GM18868 (cell line): ENCODE results near the gene FLNA.
"Not testable (repeated sequence)": the region's sequence is repeated elsewhere in the genome, so short reads cannot be mapped to it uniquely, and the experiment has no call there.

ENCODE experiments used
- ATAC-seq: cut with Tn5 transposase; IDR thresholded peaks from one replicate; pipeline ENCODE4 v1.9.1; 2021; ENCODE audit warnings: mild to moderate bottlenecking, moderate library complexity; ENCODE audit not compliant: unreplicated experiment

FLNA gene

GRCh38 chrX:154343620-154344019 is 30.8 kb downstream of the FLNA start:
- ATAC-seq = peak; percentile 23

DNA sequence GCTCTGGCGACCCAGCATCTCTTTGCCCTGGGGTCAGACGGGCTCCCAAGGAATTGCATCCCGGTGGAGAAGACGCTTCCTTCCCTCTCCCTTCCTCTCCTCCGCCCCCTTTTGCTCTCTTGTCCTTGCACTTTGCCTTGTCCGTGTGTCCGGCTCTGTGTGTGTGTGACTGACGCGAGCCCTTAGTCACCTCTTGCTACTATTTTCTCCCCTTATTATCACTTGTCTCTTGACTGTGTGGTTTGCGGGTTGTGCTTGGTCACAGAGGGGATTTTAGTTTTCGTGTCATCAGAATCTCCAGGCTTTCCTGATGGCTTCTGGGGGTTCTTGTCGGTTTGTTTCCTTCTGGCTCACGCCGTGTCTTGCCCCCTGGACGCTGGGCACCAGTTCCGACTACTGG is 31.4 kb downstream of the FLNA start:
- not testable (repeated sequence) for ATAC-seq

- ATAC-seq = peak; percentile 77
These were observed 32.8 kb downstream of the FLNA start for GRCh38 chrX:154341399-154342298.

- ATAC-seq = no peak
These were observed 39.9 kb downstream of the FLNA start for GRCh38 chrX:154334496-154334895.

DNA sequence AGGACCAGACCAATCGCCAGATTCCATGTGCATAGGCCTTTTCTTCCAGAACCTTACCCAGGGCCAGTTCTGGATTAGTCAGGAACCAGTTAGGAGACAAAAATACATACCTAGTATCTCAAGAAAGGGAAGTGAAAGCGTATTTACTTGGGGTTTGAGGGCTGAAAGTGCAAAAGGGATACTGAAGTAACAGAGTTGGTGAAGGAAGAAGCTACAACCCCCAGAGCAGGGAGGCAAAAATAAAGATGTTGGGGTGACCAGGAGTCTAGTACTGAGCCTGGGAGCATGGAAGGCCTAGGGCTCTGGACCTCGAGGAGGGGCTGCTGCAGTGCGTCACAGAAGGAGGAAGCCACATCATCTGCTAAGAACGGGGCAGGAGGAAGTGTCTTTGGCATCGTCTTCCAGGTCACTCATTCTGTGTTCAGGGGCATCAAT is 40.6 kb downstream of the FLNA start:
- ATAC-seq = no peak

- no peak for ATAC-seq
These were observed 41.3 kb downstream of the FLNA start for GRCh38 chrX:154333116-154333515.

DNA sequence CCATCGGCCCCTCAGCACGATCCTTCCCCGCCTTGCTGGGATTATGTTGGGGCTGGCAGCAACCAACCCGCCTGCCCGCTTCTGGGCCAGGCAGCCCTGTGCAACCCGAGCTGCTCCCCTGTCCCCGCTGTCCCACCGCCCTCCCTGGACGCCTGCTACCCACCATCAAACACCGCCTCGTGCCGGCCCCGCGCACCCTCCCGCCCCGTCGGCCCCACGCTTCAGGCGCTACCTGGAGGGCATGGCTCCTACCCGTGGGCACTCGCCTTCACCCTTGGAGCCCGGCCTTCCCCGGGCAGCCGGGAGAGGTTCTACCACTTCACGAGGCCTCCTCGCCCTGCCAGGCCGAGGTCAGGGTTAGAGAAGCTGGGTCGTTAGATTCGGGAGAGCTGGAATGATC is 41.9 kb downstream of the FLNA start:
- no peak for ATAC-seq

GRCh38 chrX:154329294-154329693 is 45.1 kb downstream of the FLNA start:
- no peak for ATAC-seq

DNA sequence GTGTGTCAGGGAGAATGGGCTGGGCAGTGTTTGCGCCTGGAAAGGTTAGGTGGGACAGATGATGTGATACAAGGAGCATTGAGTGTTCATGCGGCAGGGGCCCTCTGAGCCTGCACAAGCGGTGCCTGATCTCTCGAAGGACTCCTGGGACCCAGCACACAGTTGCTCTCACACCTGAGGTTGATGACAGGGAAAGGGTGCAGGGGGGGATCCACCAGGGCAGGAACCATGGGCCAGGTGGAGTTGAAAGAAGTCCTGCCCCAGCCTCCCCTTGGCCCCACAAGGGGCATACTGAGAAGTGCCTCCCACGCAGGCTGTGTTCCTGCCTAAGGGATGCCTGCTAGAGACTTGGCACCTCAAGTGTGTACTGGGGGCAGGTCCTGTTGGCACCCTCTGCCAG is 45.8 kb downstream of the FLNA start:
- ATAC-seq = no peak

GRCh38 chrX:154327038-154327820 is 47.2 kb downstream of the FLNA start:
- ATAC-seq = no peak

DNA sequence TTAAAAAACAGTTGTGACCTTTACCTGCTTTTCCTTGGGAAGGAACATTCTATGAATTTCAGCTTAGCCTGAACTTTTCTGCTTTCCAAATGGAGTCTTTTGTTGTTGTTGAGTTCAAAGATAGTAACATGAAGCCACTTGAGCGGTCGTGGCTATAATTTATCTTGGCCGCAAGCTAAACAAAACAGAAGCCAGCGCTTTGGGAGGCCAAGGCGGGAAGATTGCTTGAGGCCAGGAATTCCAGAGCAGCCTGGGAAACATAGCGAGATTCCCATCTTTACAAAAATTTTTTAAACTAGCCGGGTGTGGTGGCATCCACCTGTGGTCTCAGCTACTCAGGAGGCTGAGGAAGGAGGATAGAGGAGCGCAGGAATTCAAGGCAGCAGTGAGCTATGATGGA is 48.9 kb downstream of the FLNA start:
- no peak for ATAC-seq

GRCh38 chrX:154323537-154323936 is 50.9 kb downstream of the FLNA start:
- ATAC-seq = no peak

- no peak for ATAC-seq
These were observed 51.5 kb downstream of the FLNA start for GRCh38 chrX:154322890-154323289.

DNA sequence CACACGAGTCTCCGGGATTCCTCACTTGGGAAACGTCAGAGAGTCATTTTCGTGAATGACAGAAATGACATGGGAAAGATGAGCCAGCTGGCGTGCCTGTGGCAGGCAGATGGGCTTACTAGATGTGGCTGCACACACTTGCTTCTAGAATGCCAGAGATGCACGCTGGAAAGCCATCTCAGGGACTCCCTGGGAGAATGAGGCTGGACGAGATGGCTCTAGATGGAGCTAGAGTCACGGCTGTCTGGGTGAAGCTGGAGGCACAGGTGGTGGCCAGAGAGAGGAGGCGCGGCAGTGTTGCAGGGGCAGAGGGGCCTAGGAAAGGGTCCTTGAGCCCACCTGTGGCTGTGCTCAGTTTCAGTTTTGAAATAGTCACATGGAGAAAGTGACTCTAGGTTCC is 52.8 kb downstream of the FLNA start:
- no peak for ATAC-seq

DNA sequence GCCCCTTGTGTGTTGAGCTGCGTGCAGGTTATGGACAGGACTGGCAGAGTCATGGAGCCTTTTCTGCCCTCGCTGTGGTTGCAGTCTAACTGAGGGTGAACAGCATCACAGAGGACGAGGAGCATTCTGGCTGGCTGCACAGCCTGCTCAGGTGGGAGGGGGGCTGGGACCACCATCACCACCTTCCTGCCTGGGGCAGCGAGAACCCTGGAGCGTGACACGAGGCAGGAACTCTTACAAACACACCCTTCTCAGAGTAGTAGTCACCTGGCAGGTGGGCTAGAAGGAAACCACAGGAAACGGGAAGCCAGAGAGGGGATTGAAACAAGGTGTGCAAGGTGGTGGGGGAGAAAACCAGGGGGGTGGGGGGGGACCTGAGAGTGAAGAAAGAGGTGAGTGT is 53.3 kb downstream of the FLNA start:
- no peak for ATAC-seq

DNA sequence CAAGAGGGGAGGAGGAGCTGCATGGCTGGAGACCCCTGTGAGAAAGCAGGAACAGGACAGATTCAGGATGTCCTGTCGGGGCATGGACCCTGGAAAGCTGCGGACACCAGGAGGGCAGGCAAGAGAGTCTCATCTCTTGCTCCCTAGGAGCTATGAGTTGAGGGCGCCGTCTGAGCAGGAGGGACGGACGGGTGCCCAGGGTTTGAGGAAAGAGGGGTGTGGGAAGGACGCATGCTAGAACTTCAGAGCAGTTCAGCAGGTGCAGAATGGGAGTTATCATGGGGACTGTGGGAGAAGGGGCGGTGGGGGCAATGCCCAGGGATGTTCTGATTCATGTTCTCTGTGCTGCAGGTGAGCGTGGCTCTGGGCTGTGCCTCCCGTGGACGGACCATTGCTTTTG is 54.0 kb downstream of the FLNA start:
- ATAC-seq = no peak

DNA sequence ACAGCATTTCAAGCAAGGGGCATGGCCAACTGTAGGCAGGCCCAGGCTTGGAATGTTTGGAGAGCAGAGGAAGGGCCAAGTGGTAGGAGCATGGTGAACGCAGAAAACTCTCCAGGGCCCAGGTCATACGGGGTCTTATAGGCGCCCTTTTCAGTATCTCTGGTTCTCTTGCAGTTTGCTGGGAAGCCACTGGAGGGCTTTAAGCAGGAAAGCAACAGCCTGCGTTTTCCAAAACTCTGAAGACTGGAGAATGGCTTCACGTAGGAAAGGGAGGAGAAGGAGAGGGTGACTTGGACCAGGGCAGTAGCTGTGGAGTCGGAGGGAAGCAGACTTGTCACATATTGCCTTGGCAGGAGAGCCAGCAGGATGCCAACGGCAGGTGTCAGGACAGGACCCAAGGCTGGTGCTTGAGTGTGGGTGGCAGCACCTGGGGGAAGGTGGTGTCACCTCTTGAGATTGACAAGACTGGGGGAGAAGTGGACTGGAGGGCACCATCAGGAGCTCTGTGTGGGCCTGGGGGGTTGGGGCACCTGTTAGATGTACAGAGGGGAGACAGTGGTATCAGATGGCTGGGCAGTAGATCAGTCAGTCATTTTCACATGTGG is 56.9 kb downstream of the FLNA start:
- ATAC-seq = no peak

DNA sequence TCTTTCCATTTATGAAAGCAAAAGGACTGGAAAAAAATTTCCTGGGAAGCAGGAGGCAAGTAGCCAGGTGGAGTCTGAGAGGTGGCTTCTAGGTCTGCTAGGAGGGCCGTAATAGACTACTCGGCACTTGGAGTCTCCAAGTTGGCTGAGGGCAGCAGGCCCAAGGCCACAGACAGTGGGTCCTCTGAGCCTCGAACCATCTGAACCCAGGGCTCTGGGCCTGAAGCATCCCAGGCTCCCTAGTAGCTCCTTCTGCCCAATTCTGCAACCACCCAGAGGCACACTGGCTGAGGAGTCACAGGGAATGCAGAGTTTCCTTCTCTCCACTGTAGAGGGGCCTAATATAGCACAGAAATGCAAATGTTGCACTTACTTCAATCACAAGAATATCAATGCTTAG is 59.0 kb downstream of the FLNA start:
- ATAC-seq = no peak

DNA sequence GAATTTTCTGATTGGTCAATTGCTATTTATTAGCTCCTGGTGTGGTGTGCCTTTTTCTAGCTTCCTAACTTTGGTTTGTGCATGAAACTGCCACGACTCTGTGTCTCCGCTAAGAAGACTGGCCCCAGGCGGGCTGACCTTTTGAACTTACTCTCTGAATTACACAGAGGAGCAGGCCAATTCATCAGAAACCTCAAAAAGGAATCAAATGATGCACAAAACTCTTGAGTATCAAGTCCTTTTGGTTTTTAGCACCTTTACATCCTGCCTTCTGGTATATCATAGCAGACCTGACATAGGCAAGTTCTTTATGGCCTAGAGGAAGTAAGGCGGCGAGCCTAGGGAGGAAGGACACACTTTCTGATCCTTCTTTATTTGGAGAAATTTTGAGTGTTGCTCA is 61.3 kb downstream of the FLNA start:
- no peak for ATAC-seq

- no peak for ATAC-seq
These were observed 62.3 kb downstream of the FLNA start for GRCh38 chrX:154312116-154312515.

DNA sequence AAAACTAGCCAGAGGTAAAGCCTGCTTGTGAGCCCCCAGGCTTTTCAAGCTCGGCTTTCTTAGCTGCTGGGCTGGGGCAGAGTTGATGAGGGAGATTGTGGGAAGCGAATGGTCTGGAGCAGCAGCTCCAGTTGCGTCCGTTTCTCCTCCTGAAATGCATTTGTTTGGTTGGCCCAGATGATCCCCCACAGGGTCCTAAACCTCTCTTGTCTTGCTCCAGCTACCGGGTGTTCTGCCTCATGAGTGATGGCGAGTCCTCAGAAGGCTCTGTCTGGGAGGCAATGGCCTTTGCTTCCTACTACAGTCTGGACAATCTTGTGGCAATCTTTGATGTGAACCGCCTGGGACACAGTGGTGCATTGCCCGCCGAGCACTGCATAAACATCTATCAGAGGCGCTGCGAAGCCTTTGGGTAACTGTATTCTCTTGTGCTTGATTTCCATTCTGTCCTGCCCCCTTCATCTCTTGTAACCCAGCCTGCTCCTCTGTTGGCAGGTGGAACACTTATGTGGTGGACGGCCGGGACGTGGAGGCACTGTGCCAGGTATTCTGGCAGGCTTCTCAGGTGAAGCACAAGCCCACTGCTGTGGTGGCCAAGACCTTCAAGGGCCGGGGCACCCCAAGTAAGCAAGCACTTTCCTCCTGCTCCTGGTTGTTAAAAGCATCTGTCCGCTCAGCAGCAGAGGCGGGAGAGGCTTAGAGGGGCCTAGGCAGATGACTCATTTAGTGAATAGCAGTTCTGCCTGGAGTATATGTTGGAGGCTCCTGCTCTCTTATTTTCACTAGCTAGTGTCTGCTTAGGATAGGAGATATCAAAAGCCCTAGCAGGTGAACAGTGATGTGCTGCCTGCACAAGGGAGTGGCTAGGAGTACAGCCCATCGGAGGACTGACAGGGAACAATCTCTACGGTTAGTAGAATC is 63.6 kb downstream of the FLNA start:
- ATAC-seq = no peak
